GM18909 (cell line): ENCODE measurements around the gene HPSE2.

ENCODE experiments used
- ATAC-seq: cut with Tn5 transposase; IDR thresholded peaks from one replicate; pipeline ENCODE4 v1.9.1; 2021; ENCODE audit warnings: mild to moderate bottlenecking; ENCODE audit not compliant: unreplicated experiment, poor library complexity

Gene HPSE2

GRCh38 chr10:98407744-98408241 is 827.9 kb downstream of the HPSE2 start:
- ATAC-seq: no peak
